ENCODE results near the gene SLC3A2. TPM values are rescaled to one million over a fixed set of nuclear protein-coding genes. Genes with fewer than 3 reads are reported as not detected.

The SLC3A2 gene
- total RNA-seq (2021): 289 and 290 TPM in 2 replicates
- long read RNA-seq, transcript SLC3A2-203 (12 exons, 2,161 nt): minor isoform, 271 of 2,743 reads
- long read RNA-seq, transcript SLC3A2-202 (10 exons, 1,993 nt): minor isoform, 118 of 2,743 reads
- long read RNA-seq, transcript SLC3A2-206 (11 exons, 2,084 nt): minor isoform, 306 of 2,743 reads
- long read RNA-seq, transcript SLC3A2-201 (9 exons, 1,904 nt): major isoform, 1,603 of 2,743 reads
- long read RNA-seq, partial matches to known transcripts: 54 of 2,743 reads
- long read RNA-seq, other reads (novel, unspliced or antisense): 273 of 2,743 reads

GRCh38 chr11:62880803-62881578 is at the start of gene SLC3A2:
TSS of gene SLC3A2 (plus strand) at chr11:62880896. CDS start at chr11:62881024, 128 bp downstream.
- H3K4me1 Mint-ChIP-seq: peaks cover 43 to 57% of the 10 kb centered on the region in 2 experiments

More at GRCh38 chr11:62880803-62881578, at the start of gene SLC3A2:
- Histone ChIP-seq H2AFZ (ENCODE audit: low read length) (no peak within 1 kb of the TSS), H2BK120ac (ENCODE audit: low read depth, low read length, poor library complexity, severe bottlenecking) (peak within 1 kb of the TSS; percentile 79), H2BK12ac (ENCODE audit: insufficient read length, low read depth, low read length) (peak within 1 kb of the TSS; percentile 26), H3K23me2 (ENCODE audit: insufficient read length, low read depth, low read length, poor library complexity, severe bottlenecking) (peaks cover 15% of the 10 kb centered on the region), H3K23ac (ENCODE audit: insufficient read length, low read depth, low read length) (peak within 1 kb of the TSS; percentile 5), H3K9ac (ENCODE audit: extremely low read depth, insufficient read length, low read length) (peak within 1 kb of the TSS; percentile 99), H3K9me3 (ENCODE audit: control insufficient read depth, low read depth, low read length) (no peaks in the 10 kb centered on the region), H3K14ac (ENCODE audit: insufficient read depth, low read length) (peak within 1 kb of the TSS; percentile 98), H3K79me2 (ENCODE audit: insufficient read depth, low read length) (peaks cover 7% of the 10 kb centered on the region; the same call in 1 of the 2 replicates), H4K20me1 (ENCODE audit: control insufficient read depth, insufficient read depth, insufficient read length) (no peaks in the 10 kb centered on the region), H3K79me1 (ENCODE audit: insufficient read depth, low read depth, low read length, poor library complexity, severe bottlenecking) (no peaks in the 10 kb centered on the region), H2BK5ac (ENCODE audit: insufficient read length, low read length) (peak within 1 kb of the TSS; percentile 80), H3T11ph (ENCODE audit: low read length) (peak within 1 kb of the TSS; percentile 94), H3K18ac (ENCODE audit: insufficient read length, low read depth, low read length) (peak within 1 kb of the TSS; percentile 96), H4K91ac (ENCODE audit: insufficient read length, low read depth, low read length) (peak within 1 kb of the TSS; percentile 88), H3K27me3 (ENCODE audit: insufficient read depth, low read length) (no peaks in the 10 kb centered on the region), H3K27ac (ENCODE audit: insufficient read length, low read depth, low read length) (peak within 1 kb of the TSS; percentile 70), H4K8ac (replicated peaks; ENCODE audit: insufficient read length, low read depth, low read length) (peak within 1 kb of the TSS; percentile 91), H3K4ac (ENCODE audit: low read depth, low read length) (peak within 1 kb of the TSS; percentile 92; the same call in 1 of the 2 replicates), H4K5ac (ENCODE audit: insufficient read length, low read depth, low read length) (peak within 1 kb of the TSS; percentile 97), H3K4me1 (ENCODE audit: insufficient read depth, low read length) (no peaks in the 10 kb centered on the region; the same call in 1 of the 2 replicates), H3K56ac (ENCODE audit: insufficient read length, low read depth, low read length) (peak within 1 kb of the TSS; percentile 83), H2AK5ac (ENCODE audit: insufficient read length, low read length) (peak within 1 kb of the TSS; percentile 89), H2BK15ac (ENCODE audit: low read depth, low read length) (0 out of 2 replicates have a peak within 1 kb of the TSS, but pooled peaks have one; percentile 9), H3K4me2 (ENCODE audit: insufficient read depth, insufficient read length, low read length) (peak within 1 kb of the TSS; percentile 41), H2BK20ac (ENCODE audit: low read depth, low read length, poor library complexity, severe bottlenecking) (peak within 1 kb of the TSS; percentile 76)
- DNase-seq: peak; percentile 92
- TF ChIP-seq, protein P1, sequence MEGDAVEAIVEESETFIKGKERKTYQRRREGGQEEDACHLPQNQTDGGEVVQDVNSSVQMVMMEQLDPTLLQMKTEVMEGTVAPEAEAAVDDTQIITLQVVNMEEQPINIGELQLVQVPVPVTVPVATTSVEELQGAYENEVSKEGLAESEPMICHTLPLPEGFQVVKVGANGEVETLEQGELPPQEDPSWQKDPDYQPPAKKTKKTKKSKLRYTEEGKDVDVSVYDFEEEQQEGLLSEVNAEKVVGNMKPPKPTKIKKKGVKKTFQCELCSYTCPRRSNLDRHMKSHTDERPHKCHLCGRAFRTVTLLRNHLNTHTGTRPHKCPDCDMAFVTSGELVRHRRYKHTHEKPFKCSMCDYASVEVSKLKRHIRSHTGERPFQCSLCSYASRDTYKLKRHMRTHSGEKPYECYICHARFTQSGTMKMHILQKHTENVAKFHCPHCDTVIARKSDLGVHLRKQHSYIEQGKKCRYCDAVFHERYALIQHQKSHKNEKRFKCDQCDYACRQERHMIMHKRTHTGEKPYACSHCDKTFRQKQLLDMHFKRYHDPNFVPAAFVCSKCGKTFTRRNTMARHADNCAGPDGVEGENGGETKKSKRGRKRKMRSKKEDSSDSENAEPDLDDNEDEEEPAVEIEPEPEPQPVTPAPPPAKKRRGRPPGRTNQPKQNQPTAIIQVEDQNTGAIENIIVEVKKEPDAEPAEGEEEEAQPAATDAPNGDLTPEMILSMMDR (conservative IDR thresholded peaks at IDR 0.05): peak; percentile 77
- peaks cover 2 to 3% of the 10 kb centered on the region in 2 experiments; a peak in 3 of 5 replicates for H3K9me3 Mint-ChIP-seq
- H3K27ac Mint-ChIP-seq: peak within 1 kb of the TSS; percentile 100
- peak within 1 kb of the TSS; percentile 99 to 100 for H3K4me3 Mint-ChIP-seq
- WGBS (ENCODE audit: extremely low coverage, insufficient read length, low lambda C conversion rate): no CpG with 5 or more reads among the region's 69 CpGs
- peaks cover 5% of the 10 kb centered on the region for H3K27me3 Mint-ChIP-seq (ENCODE audit: low read depth)
- H3K36me3 Mint-ChIP-seq (ENCODE audit: insufficient read depth in 1 of 3, low read depth in 3 of 3): peaks cover 64 to 85% (median 79%) of the 10 kb centered on the region in 3 experiments

All from H9 (cell line).